ENCODE measurements around the gene RREB1. TPM values are rescaled to one million over a fixed set of nuclear protein-coding genes. Genes with fewer than 3 reads are reported as not detected.

RREB1 gene
- total RNA-seq, 1 experiment from 2014 or later, result 35.8 TPM

- Histone ChIP-seq H3K23ac (ENCODE audit: insufficient read length, low read depth, low read length) (no peak overlapping the region), H2BK15ac (ENCODE audit: low read depth, low read length) (no peak overlapping the region), H3K14ac (ENCODE audit: insufficient read depth, low read length) (no peak overlapping the region), H3K79me2 (ENCODE audit: insufficient read depth, low read length) (no peaks in the 10 kb centered on the region), H3K56ac (ENCODE audit: insufficient read length, low read depth, low read length) (no peak overlapping the region), H3K4me1 (ENCODE audit: insufficient read depth, low read length) (no peaks in the 10 kb centered on the region), H3K9me3 (ENCODE audit: control insufficient read depth, low read depth, low read length) (no peaks in the 10 kb centered on the region), H2BK20ac (ENCODE audit: low read depth, low read length, poor library complexity, severe bottlenecking) (no peak overlapping the region), H3K23me2 (ENCODE audit: insufficient read length, low read depth, low read length, poor library complexity, severe bottlenecking) (no peaks in the 10 kb centered on the region), H4K20me1 (ENCODE audit: control insufficient read depth, insufficient read depth, insufficient read length) (no peaks in the 10 kb centered on the region), H2AK5ac (ENCODE audit: insufficient read length, low read length) (no peak overlapping the region), H3K4me2 (ENCODE audit: insufficient read depth, insufficient read length, low read length) (no peak overlapping the region), H3T11ph (ENCODE audit: low read length) (no peak overlapping the region), H2BK12ac (ENCODE audit: insufficient read length, low read depth, low read length) (no peak overlapping the region), H2AFZ (ENCODE audit: low read length) (no peak overlapping the region), H3K27ac (ENCODE audit: insufficient read length, low read depth, low read length) (no peak overlapping the region), H4K91ac (ENCODE audit: insufficient read length, low read depth, low read length) (no peak overlapping the region), H4K5ac (ENCODE audit: insufficient read length, low read depth, low read length) (no peak overlapping the region), H3K79me1 (ENCODE audit: insufficient read depth, low read depth, low read length, poor library complexity, severe bottlenecking) (no peaks in the 10 kb centered on the region), H3K4ac (ENCODE audit: low read depth, low read length) (no peak overlapping the region), H3K9ac (ENCODE audit: extremely low read depth, insufficient read length, low read length) (no peak overlapping the region), H4K8ac (replicated peaks; ENCODE audit: insufficient read length, low read depth, low read length) (no peak overlapping the region), H2BK5ac (ENCODE audit: insufficient read length, low read length) (no peak overlapping the region), H2BK120ac (ENCODE audit: low read depth, low read length, poor library complexity, severe bottlenecking) (no peak overlapping the region), H3K27me3 (ENCODE audit: insufficient read depth, low read length) (no peaks in the 10 kb centered on the region), H3K18ac (ENCODE audit: insufficient read length, low read depth, low read length) (no peak overlapping the region)
- Mint-ChIP-seq H3K4me3 (no peak overlapping the region), H3K36me3 (ENCODE audit: insufficient read depth in 1 of 3, low read depth in 3 of 3) (no peaks in the 10 kb centered on the region), H3K4me1 (no peaks in the 10 kb centered on the region), H3K27ac (no peak overlapping the region), H3K9me3 (no peaks in the 10 kb centered on the region), H3K27me3 (ENCODE audit: low read depth) (peaks cover 1% of the 10 kb centered on the region; the same call in 1 of the 2 replicates)
- no peak for DNase-seq
- TF ChIP-seq CTCF (conservative IDR thresholded peaks at IDR 0.05), result no peak
- WGBS (ENCODE audit: extremely low coverage, insufficient read length, low lambda C conversion rate), result no CpG with 5 or more reads among the region's 7 CpGs
Measured at GRCh38 chr6:7075341-7076000, 32.3 kb upstream of the RREB1 start.

Data from H9 (cell line).